H9 (cell line): Measurements from ENCODE around the gene CDS2. TPM values are rescaled to one million over a fixed set of nuclear protein-coding genes. Genes with fewer than 3 reads are reported as not detected.

Experiments used
- DNase-seq: peaks from one replicate; pipeline ENCODE4 v3.0.0-alpha.2; 2017
- H2AFZ ChIP-seq: one replicate; pipeline ENCODE4 v1.6.1; 2013; ENCODE audit warnings: mild to moderate bottlenecking, low read length, control low read depth, moderate library complexity
- H2AK5ac ChIP-seq: 2 replicates; pipeline ENCODE4 v1.6.1; 2013; ENCODE audit warnings: low read length, control low read depth, mixed read lengths; ENCODE audit not compliant: insufficient read length
- H2BK120ac ChIP-seq: one replicate; pipeline ENCODE4 v1.6.1; 2013; ENCODE audit warnings: low read depth, mild to moderate bottlenecking, low read length, control low read depth, inconsistent platforms; ENCODE audit not compliant: poor library complexity, severe bottlenecking
- H2BK12ac ChIP-seq: 2 replicates; pipeline ENCODE4 v1.6.1; 2013; ENCODE audit warnings: low read length, control low read depth, mixed read lengths, low read depth; ENCODE audit not compliant: insufficient read length
- H2BK15ac ChIP-seq: 2 replicates; pipeline ENCODE4 v1.6.1; 2013; ENCODE audit warnings: low read depth, low read length, control low read depth
- H2BK20ac ChIP-seq: one replicate; pipeline ENCODE4 v1.6.1; 2013; ENCODE audit warnings: low read depth, mild to moderate bottlenecking, low read length, control low read depth, inconsistent platforms; ENCODE audit not compliant: poor library complexity, severe bottlenecking
- H2BK5ac ChIP-seq: 2 replicates; pipeline ENCODE4 v1.6.1; 2013; ENCODE audit warnings: low read length, control low read depth, mixed read lengths; ENCODE audit not compliant: insufficient read length
- H3K14ac ChIP-seq: 2 replicates; pipeline ENCODE4 v1.6.1; 2013; ENCODE audit warnings: low read length, control low read depth; ENCODE audit not compliant: insufficient read depth
- H3K18ac ChIP-seq: 2 replicates; pipeline ENCODE4 v1.6.1; 2013; ENCODE audit warnings: low read depth, mild to moderate bottlenecking, mixed read lengths, low read length, control low read depth; ENCODE audit not compliant: insufficient read length
- H3K23ac ChIP-seq: 2 replicates; pipeline ENCODE4 v1.6.1; 2013; ENCODE audit warnings: low read length, control low read depth, mixed read lengths, low read depth; ENCODE audit not compliant: insufficient read length
- H3K23me2 ChIP-seq: 2 replicates; pipeline ENCODE4 v1.6.1; 2013; ENCODE audit warnings: low read depth, mild to moderate bottlenecking, mixed read lengths, low read length, control low read depth; ENCODE audit not compliant: insufficient read length, poor library complexity, severe bottlenecking
- H3K27ac ChIP-seq: 2 replicates; pipeline ENCODE4 v1.5.1; 2013; ENCODE audit warnings: low read length, control low read depth, mixed read lengths, low read depth; ENCODE audit not compliant: insufficient read length
- H3K27me3 ChIP-seq: 2 replicates; pipeline ENCODE4 v1.6.1; 2013; ENCODE audit warnings: low read length, control low read depth, inconsistent platforms; ENCODE audit not compliant: insufficient read depth
- H3K4ac ChIP-seq: 2 replicates; pipeline ENCODE4 v1.6.1; 2013; ENCODE audit warnings: low read depth, mild to moderate bottlenecking, control low read depth, inconsistent platforms, low read length, moderate library complexity
- H3K4me1 ChIP-seq: 2 replicates; pipeline ENCODE4 v1.6.1; 2013; ENCODE audit warnings: low read length, control low read depth, inconsistent platforms; ENCODE audit not compliant: insufficient read depth
- H3K4me2 ChIP-seq: 2 replicates; pipeline ENCODE4 v1.6.1; 2013; ENCODE audit warnings: low read length, control low read depth, mixed read lengths; ENCODE audit not compliant: insufficient read length, insufficient read depth
- H3K56ac ChIP-seq: 2 replicates; pipeline ENCODE4 v1.6.1; 2013; ENCODE audit warnings: low read depth, mild to moderate bottlenecking, mixed read lengths, low read length, control low read depth; ENCODE audit not compliant: insufficient read length
- H3K79me1 ChIP-seq: 2 replicates; pipeline ENCODE4 v1.6.1; 2013; ENCODE audit warnings: low read depth, mild to moderate bottlenecking, moderate library complexity, low read length, control low read depth, inconsistent platforms; ENCODE audit not compliant: insufficient read depth, poor library complexity, severe bottlenecking
- H3K79me2 ChIP-seq: 2 replicates; pipeline ENCODE4 v1.6.1; 2013; ENCODE audit warnings: low read length, control low read depth, inconsistent platforms; ENCODE audit not compliant: insufficient read depth
- H3K9ac ChIP-seq: 2 replicates; pipeline ENCODE4 v1.6.1; 2013; ENCODE audit warnings: low read length, control low read depth, mixed read lengths; ENCODE audit not compliant: insufficient read length; ENCODE audit errors: extremely low read depth
- H3K9me3 ChIP-seq: one replicate; pipeline ENCODE4 v1.6.1; 2013; ENCODE audit warnings: low read depth, low read length, inconsistent platforms; ENCODE audit not compliant: control insufficient read depth
- H3T11ph ChIP-seq: one replicate; pipeline ENCODE4 v1.6.1; 2013; ENCODE audit warnings: mild to moderate bottlenecking, low read length, control low read depth, inconsistent platforms
- H4K20me1 ChIP-seq: one replicate; pipeline ENCODE4 v1.6.1; 2013; ENCODE audit not compliant: control insufficient read depth, insufficient read length, insufficient read depth
- H4K5ac ChIP-seq: 2 replicates; pipeline ENCODE4 v1.6.1; 2013; ENCODE audit warnings: low read depth, mild to moderate bottlenecking, mixed read lengths, low read length, control low read depth; ENCODE audit not compliant: insufficient read length
- H4K8ac ChIP-seq: replicated peaks from 2 replicates; pipeline ENCODE4 v1.6.1; 2013; ENCODE audit warnings: low read length, control low read depth, mixed read lengths, low read depth; ENCODE audit not compliant: insufficient read length
- H4K91ac ChIP-seq: 2 replicates; pipeline ENCODE4 v1.6.1; 2013; ENCODE audit warnings: low read depth, mild to moderate bottlenecking, moderate library complexity, mixed read lengths, low read length, control low read depth; ENCODE audit not compliant: insufficient read length
- H3K27ac Mint-ChIP-seq, 3 experiments: 2 replicates in 2 of 3; 3 replicates in 1 of 3; pipeline ENCODE4 v1.8.0; 2020 to 2021; ENCODE audit warnings: mixed read lengths in 3 of 3, mild to moderate bottlenecking in 1 of 3, moderate library complexity in 1 of 3
- H3K27me3 Mint-ChIP-seq: 2 replicates; pipeline ENCODE4 v1.8.0; 2021; ENCODE audit warnings: low read depth, mild to moderate bottlenecking, moderate library complexity, mixed read lengths
- H3K36me3 Mint-ChIP-seq, 3 experiments: 2 replicates in 2 of 3; 3 replicates in 1 of 3; pipeline ENCODE4 v1.8.0; 2020 to 2021; ENCODE audit warnings: low read depth in 3 of 3, mixed read lengths in 3 of 3; ENCODE audit not compliant: insufficient read depth in 1 of 3
- H3K4me1 Mint-ChIP-seq, 2 experiments: 2 replicates each; pipeline ENCODE4 v1.8.0; 2020; ENCODE audit warnings: mixed read lengths in 2 of 2
- H3K4me3 Mint-ChIP-seq, 2 experiments: 2 replicates in 1 of 2; 3 replicates in 1 of 2; pipeline ENCODE4 v1.8.0; 2020 to 2021; ENCODE audit warnings: mild to moderate bottlenecking in 2 of 2, mixed read lengths in 2 of 2, moderate library complexity in 1 of 2
- H3K9me3 Mint-ChIP-seq, 2 experiments: 2 replicates in 1 of 2; 3 replicates in 1 of 2; pipeline ENCODE4 v1.8.0; 2020; ENCODE audit warnings: mild to moderate bottlenecking in 2 of 2, mixed read lengths in 2 of 2, moderate library complexity in 1 of 2
- WGBS: extraction: QIAGEN DNeasy Blood & Tissue Kit; methylation state at CpG from one replicate; pipeline ENCODE4 v1.1.7; 2013; ENCODE audit warnings: missing lambda C conversion rate, low lambda C conversion rate, mixed read lengths; ENCODE audit not compliant: insufficient read length; ENCODE audit errors: extremely low coverage; 5-methylcytosine and 5-hydroxymethylcytosine counted together
- total RNA-seq: library from RNA; stranded (reverse); gene quantifications from 2 replicates; pipeline ENCODE4 v1.2.1, GENCODE V29; 2021
- TF ChIP-seq, protein P1 (sequence below): fragments of 200-600 bp; sonication (generic); conservative IDR thresholded peaks from 3 replicates; pipeline ENCODE4 v1.8.0; 2021; ENCODE audit warnings: antibody characterized with exemption, mild to moderate bottlenecking

The CDS2 gene
- total RNA-seq, 1 experiment from 2014 or later: 63.2 TPM

DNA sequence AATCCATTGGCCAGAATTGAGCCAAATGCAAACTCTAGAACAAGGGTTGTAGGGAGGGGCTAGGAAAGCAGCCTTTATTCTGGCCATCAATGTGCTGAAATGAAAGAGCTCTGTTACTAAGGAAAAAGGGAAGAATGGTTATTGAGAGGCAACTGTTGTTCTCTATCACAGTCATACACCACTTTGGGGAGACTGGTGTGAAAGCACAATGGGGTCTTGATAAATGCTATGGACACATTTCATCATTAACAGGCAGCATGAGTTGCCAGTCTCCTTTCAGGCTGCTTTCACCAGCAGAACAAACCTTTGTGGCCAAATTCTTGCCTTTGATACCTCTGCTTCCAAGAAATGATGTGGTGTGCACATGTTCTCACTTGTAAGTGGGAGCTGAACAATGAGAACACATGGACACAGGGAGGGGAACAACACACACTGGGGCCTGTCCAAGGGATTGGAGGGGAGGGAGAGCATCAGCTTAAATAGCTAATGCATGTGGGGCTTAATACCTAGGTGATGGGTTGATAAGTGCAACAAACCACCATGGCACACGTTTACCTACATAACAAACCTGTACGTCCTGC lies 86.2 kb downstream of the CDS2 start:
- no peak overlapping the region for H2BK20ac ChIP-seq
- H3K79me2 ChIP-seq: no peaks in the 10 kb centered on the region
- no peak overlapping the region for H4K8ac ChIP-seq
- no peak overlapping the region for H3K9ac ChIP-seq
- no CpG with 5 or more reads among the region's 2 CpGs for WGBS
- Mint-ChIP-seq H3K27me3 (no peaks in the 10 kb centered on the region), H3K36me3 (peaks cover 0 to 3% (median 0%) of the 10 kb centered on the region in 3 experiments; a peak in 2 of 7 replicates), H3K27ac (no peak overlapping the region; a peak in 1 of 7 replicates), H3K4me3 (no peak overlapping the region), H3K9me3 (no peaks in the 10 kb centered on the region), H3K4me1 (peaks cover 12 to 14% of the 10 kb centered on the region in 2 experiments)
- H3K27me3 ChIP-seq: no peaks in the 10 kb centered on the region
- H3K4ac ChIP-seq: no peak overlapping the region
- H3K4me2 ChIP-seq: no peak overlapping the region
- H3K79me1 ChIP-seq: no peaks in the 10 kb centered on the region
- no peak overlapping the region for H3K14ac ChIP-seq
- no peak overlapping the region for H2AK5ac ChIP-seq
- no peak overlapping the region for H3T11ph ChIP-seq
- no peak overlapping the region for H2AFZ ChIP-seq
- H2BK12ac ChIP-seq: no peak overlapping the region
- peaks cover 8% of the 10 kb centered on the region; the same call in 1 of the 2 replicates for H3K4me1 ChIP-seq
- H3K18ac ChIP-seq: no peak overlapping the region
- no peaks in the 10 kb centered on the region for H3K23me2 ChIP-seq
- H3K23ac ChIP-seq: no peak overlapping the region
- H3K9me3 ChIP-seq: no peaks in the 10 kb centered on the region
- no peak for DNase-seq
- H2BK120ac ChIP-seq: no peak overlapping the region
- TF ChIP-seq, protein P1, sequence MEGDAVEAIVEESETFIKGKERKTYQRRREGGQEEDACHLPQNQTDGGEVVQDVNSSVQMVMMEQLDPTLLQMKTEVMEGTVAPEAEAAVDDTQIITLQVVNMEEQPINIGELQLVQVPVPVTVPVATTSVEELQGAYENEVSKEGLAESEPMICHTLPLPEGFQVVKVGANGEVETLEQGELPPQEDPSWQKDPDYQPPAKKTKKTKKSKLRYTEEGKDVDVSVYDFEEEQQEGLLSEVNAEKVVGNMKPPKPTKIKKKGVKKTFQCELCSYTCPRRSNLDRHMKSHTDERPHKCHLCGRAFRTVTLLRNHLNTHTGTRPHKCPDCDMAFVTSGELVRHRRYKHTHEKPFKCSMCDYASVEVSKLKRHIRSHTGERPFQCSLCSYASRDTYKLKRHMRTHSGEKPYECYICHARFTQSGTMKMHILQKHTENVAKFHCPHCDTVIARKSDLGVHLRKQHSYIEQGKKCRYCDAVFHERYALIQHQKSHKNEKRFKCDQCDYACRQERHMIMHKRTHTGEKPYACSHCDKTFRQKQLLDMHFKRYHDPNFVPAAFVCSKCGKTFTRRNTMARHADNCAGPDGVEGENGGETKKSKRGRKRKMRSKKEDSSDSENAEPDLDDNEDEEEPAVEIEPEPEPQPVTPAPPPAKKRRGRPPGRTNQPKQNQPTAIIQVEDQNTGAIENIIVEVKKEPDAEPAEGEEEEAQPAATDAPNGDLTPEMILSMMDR: no peak
- H2BK15ac ChIP-seq: no peak overlapping the region
- no peak overlapping the region for H4K5ac ChIP-seq
- H3K56ac ChIP-seq: no peak overlapping the region
- no peak overlapping the region for H3K27ac ChIP-seq
- H4K20me1 ChIP-seq: no peaks in the 10 kb centered on the region
- no peak overlapping the region for H2BK5ac ChIP-seq
- no peak overlapping the region for H4K91ac ChIP-seq
